Measurements from ENCODE around the gene NRN1.

DNA sequence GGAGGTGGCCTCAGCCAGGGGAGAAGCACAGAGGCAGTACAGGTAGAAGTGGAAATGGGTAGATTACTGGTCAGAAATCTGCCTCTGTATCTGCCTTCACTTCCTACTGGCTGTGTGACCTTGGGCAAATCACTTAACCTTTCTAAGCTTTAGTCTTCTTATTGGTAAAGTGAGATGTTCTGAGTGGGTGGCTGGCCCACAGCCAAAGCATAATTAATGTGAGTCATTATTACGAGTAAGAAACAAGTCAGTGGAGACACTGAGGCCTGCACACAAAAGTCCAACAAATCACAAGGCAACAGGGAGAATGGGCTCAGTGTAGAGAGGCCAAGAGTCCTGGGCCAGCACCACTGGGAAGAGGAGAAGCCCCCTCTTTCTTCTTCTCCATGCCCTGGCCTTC lies 39.1 kb downstream of the NRN1 start:
- TF ChIP-seq CTCF (IDR thresholded peaks at IDR 0.05): no peak
- TF ChIP-seq EP300 (IDR thresholded peaks at IDR 0.05): no peak
- no peak for TF ChIP-seq POLR2A (IDR thresholded peaks at IDR 0.05)
